PC-3 (cell line): ENCODE data around the gene CASZ1. TPM values are rescaled to one million over a fixed set of nuclear protein-coding genes. Genes with fewer than 3 reads are reported as not detected.

ENCODE experiments used
- ATAC-seq: fragments of 200-7000 bp; cut with Tn5 transposase; 2 replicates; pipeline ENCODE4 v1.9.1; 2020; ENCODE audit warnings: mild to moderate bottlenecking, moderate library complexity
- BruUV-seq: library from RNA; stranded (reverse); fragments of 400-500 nt; replicated peaks from 2 replicates; lab custom pipeline; 2021; lab: Mats Ljungman, UMichigan
- CTCF ChIA-PET: fragments of 300-600 bp; sonication (Branson Sonifier 250); formaldehyde crosslinking; loops from one replicate; lab custom pipeline; 2022; ENCODE audit warnings: antibody characterized with exemption; lab: Charles Lee
- POLR2A ChIA-PET: fragments of 300-600 bp; sonication (Branson Sonifier 250); formaldehyde crosslinking; loops from one replicate; lab custom pipeline; 2022; ENCODE audit warnings: antibody characterized with exemption; ENCODE audit not compliant: unreplicated experiment; lab: Charles Lee
- DNase-seq: peaks from one replicate; pipeline ENCODE4 v3.0.0-alpha.2; 2015
- H2AFZ ChIP-seq: fragments of 300-600 bp; sonication (generic); 2 replicates; pipeline ENCODE4 v1.6.0; 2016; ENCODE audit warnings: antibody characterized with exemption, low read length
- H3F3A ChIP-seq: fragments of 300-600 bp; sonication (generic); one replicate; pipeline ENCODE4 v1.6.0; 2017; ENCODE audit warnings: antibody characterized with exemption, low read length, control low read depth, mild to moderate bottlenecking; ENCODE audit not compliant: unreplicated experiment
- H3K27ac ChIP-seq: fragments of 300-600 bp; sonication (generic); 2 replicates; pipeline ENCODE4 v1.5.1; 2016; ENCODE audit warnings: mild to moderate bottlenecking, low read length
- H3K27me3 ChIP-seq: fragments of 300-600 bp; sonication (generic); 2 replicates; pipeline ENCODE4 v1.6.1; 2016; ENCODE audit warnings: low read length, mixed read lengths
- H3K36me3 ChIP-seq: fragments of 300-600 bp; sonication (generic); 2 replicates; pipeline ENCODE4 v1.6.1; 2016; ENCODE audit warnings: low read depth, mixed run types, low read length, mixed read lengths
- H3K4me1 ChIP-seq: fragments of 300-600 bp; sonication (generic); 2 replicates; pipeline ENCODE4 v1.5.1; 2016; ENCODE audit warnings: low read length; ENCODE audit not compliant: insufficient read depth
- H3K4me2 ChIP-seq: fragments of 300-600 bp; sonication (generic); 2 replicates; pipeline ENCODE4 v1.6.0; 2016; ENCODE audit warnings: low read length
- H3K4me3 ChIP-seq: fragments of 300-600 bp; sonication (generic); 2 replicates; pipeline ENCODE4 v1.5.1; 2016; ENCODE audit warnings: mild to moderate bottlenecking, low read length, mixed read lengths
- H3K79me2 ChIP-seq: fragments of 300-600 bp; sonication (generic); 2 replicates; pipeline ENCODE4 v1.6.1; 2017; ENCODE audit warnings: low read length, mixed read lengths
- H3K9ac ChIP-seq: fragments of 300-600 bp; sonication (generic); 2 replicates; pipeline ENCODE4 v1.6.0; 2016; ENCODE audit warnings: mild to moderate bottlenecking, low read length
- H3K9me2 ChIP-seq: fragments of 300-600 bp; sonication (generic); replicated peaks from 2 replicates; pipeline ENCODE4 v1.6.1; 2016; ENCODE audit warnings: mixed run types, low read length, mixed read lengths
- H3K9me3 ChIP-seq: fragments of 300-600 bp; sonication (generic); 2 replicates; pipeline ENCODE4 v1.6.1; 2016; ENCODE audit warnings: low read length, mixed read lengths
- H4K20me1 ChIP-seq: fragments of 300-600 bp; sonication (generic); 2 replicates; pipeline ENCODE4 v1.6.1; 2016; ENCODE audit warnings: low read length, mixed read lengths
- CTCF ChIP-seq: fragments of 300-600 bp; sonication (generic); conservative IDR thresholded peaks from 2 replicates; pipeline ENCODE4 v1.5.1; 2017; ENCODE audit warnings: antibody characterized with exemption, low read depth, mild to moderate bottlenecking, low read length
- EZH2 ChIP-seq: fragments of 300-600 bp; sonication (generic); IDR thresholded peaks from one replicate; pipeline ENCODE4 v1.6.1; 2017; ENCODE audit warnings: antibody characterized with exemption, mild to moderate bottlenecking, low read length; ENCODE audit not compliant: unreplicated experiment
- EZH2phosphoT487 ChIP-seq: fragments of 300-600 bp; sonication (generic); IDR thresholded peaks from 2 replicates; pipeline ENCODE4 v1.6.1; 2018; ENCODE audit warnings: mild to moderate bottlenecking, antibody characterized with exemption, low read length, borderline replicate concordance
- intact Hi-C: fragments of 100-400 bp; cut with micrococcal nuclease; formaldehyde crosslinking; loops from 2 replicates; pipeline ENCODE4 v1.9.0; 2023
- total RNA-seq: library from RNA; depleted of rRNA; stranded (reverse); fragments of >200 nt; gene quantifications from 2 replicates; pipeline ENCODE4 v1.2.3, GENCODE V29; 2014

CASZ1 gene
- total RNA-seq, 1 experiment from 2014 or later: 12.8 TPM

DNA sequence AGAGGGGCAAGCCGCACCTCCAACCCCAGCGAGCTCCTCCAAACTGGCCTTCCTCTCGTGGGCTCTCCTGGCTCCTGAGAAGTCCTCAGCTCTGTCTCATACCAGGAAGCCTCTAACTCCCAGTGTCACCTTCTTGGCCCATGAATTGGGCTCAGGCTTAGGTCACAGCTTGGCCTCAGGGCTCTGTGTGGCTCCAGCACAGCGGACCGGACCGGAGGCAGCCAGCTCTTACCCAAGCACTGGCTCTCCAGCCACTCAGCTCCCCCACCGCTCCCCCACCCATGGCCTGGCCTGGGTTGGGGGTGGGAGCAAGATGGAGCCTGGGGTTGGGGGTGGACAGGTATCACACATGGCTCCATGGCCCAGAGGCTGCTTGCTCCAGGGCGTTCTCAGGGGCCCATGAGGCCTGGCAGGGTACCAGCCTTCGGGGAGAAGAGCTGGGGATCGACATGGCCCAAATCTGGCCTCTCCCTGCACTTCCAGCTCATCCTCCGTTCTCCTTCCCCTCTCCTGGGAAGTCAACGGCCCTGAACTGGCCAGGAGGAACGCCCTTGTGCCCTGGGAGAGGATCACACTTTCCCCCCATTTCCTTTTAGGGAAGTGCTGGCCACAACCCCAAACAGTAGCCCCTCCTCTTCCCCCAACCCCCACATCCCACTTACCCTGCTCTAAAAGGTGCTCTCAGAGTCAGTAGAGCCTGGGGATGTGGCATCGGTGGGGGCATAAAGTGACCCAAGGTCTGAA lies 97.5 kb downstream of the CASZ1 start:
- peak overlapping the region; percentile 52 for H3K4me2 ChIP-seq
- ChIA-PET POLR2A (interaction anchor here (0.5 kb wide), 1 partner anchor 14 kb away, joined by 3 read pairs; no protein-coding TSS in a partner anchor), CTCF (no interaction called here)
- intact Hi-C loops: no loop called here
- no peaks in the 10 kb centered on the region for H3K9me3 ChIP-seq
- H2AFZ ChIP-seq: no peak overlapping the region
- H4K20me1 ChIP-seq: no peaks in the 10 kb centered on the region
- H3K9me2 ChIP-seq: no peaks in the 10 kb centered on the region
- ATAC-seq: no peak
- H3K4me3 ChIP-seq: no peak overlapping the region
- no peaks in the 10 kb centered on the region for H3F3A ChIP-seq
- H3K36me3 ChIP-seq: no peaks in the 10 kb centered on the region
- TF ChIP-seq EZH2: no peak
- no peak for TF ChIP-seq CTCF
- no peak for TF ChIP-seq EZH2phosphoT487
- DNase-seq: no peak
- no peak overlapping the region for H3K9ac ChIP-seq
- no TSS peak for BruUV-seq
- no peak overlapping the region for H3K27ac ChIP-seq
- H3K4me1 ChIP-seq: peaks cover 14% of the 10 kb centered on the region
- H3K79me2 ChIP-seq: no peaks in the 10 kb centered on the region
- no peaks in the 10 kb centered on the region for H3K27me3 ChIP-seq

DNA sequence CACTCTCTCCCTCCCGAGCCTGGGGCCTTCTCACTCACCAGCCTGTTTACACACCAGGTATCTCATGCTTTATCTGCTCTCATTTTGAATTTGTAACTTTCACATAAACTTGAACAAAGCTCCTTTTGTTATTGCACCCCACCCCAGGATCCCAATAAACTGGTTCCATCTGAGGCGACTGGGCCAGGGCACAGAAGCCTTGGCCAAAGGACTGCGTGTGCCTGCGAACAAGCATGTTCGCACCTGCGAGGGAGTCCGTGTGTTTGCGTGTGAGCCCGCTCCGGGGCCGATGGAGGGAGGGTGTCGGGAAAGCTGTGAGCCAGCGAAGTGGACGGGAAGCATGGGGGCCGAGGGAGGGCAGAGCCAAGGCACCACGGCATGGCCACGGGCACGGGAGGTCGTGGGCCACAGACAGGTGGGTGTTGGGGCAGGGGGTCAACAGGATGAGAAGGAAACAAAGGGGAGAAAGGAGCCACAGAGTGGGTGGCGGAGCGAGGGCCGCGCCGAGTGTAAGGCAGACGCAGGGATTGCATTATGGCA lies 98.8 kb downstream of the CASZ1 start:
- intact Hi-C loops: no loop called here
- POLR2A ChIA-PET: no interaction called here
- Histone ChIP-seq H3K4me3 (no peak overlapping the region), H3F3A (no peaks in the 10 kb centered on the region), H3K4me2 (no peak overlapping the region), H3K27me3 (no peaks in the 10 kb centered on the region), H2AFZ (no peak overlapping the region), H3K9ac (no peak overlapping the region), H3K36me3 (no peaks in the 10 kb centered on the region), H3K4me1 (peaks cover 22% of the 10 kb centered on the region), H3K79me2 (no peaks in the 10 kb centered on the region), H4K20me1 (no peaks in the 10 kb centered on the region), H3K9me2 (no peaks in the 10 kb centered on the region), H3K9me3 (no peaks in the 10 kb centered on the region), H3K27ac (no peak overlapping the region)
- DNase-seq (peak; percentile 4), ATAC-seq (no peak)
- no peak for TF ChIP-seq EZH2phosphoT487
- no peak for TF ChIP-seq CTCF
- no peak for TF ChIP-seq EZH2
- BruUV-seq: no TSS peak
- CTCF ChIA-PET: no interaction called here

DNA sequence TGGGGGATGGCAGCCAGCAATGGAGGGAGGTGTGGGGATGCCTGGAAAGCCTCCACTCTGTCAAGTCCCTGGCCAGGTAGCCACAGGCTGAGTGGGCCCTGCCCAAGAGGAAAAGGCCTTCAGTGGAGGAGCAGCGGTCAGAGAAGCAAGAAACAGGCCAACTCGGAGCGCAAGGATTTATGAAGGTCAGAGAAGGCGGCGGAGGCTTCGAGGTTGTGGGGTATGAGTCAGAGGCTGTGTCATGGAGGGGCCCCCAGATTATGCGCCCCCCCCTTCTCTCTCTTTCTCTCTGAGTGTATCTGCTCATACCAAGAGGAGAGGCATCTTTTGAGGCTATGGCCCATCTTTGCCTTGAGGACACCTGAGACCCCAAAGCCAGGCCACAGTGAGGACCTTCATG lies 99.5 kb downstream of the CASZ1 start:
- ChIA-PET POLR2A (no interaction called here), CTCF (no interaction called here)
- H3K4me3 ChIP-seq: no peak overlapping the region
- intact Hi-C loops: no loop called here
- no peak overlapping the region for H3K4me2 ChIP-seq
- ATAC-seq (no peak), DNase-seq (no peak)
- H3K79me2 ChIP-seq: no peaks in the 10 kb centered on the region
- no peaks in the 10 kb centered on the region for H3K9me3 ChIP-seq
- H3K27me3 ChIP-seq: no peaks in the 10 kb centered on the region
- BruUV-seq: no TSS peak
- no peaks in the 10 kb centered on the region for H3K36me3 ChIP-seq
- H3K27ac ChIP-seq: no peak overlapping the region
- H2AFZ ChIP-seq: no peak overlapping the region
- H3K4me1 ChIP-seq: peaks cover 29% of the 10 kb centered on the region
- no peak overlapping the region for H3K9ac ChIP-seq
- TF ChIP-seq EZH2phosphoT487 (no peak), EZH2 (no peak)
- H4K20me1 ChIP-seq: no peaks in the 10 kb centered on the region
- H3F3A ChIP-seq: no peaks in the 10 kb centered on the region
- H3K9me2 ChIP-seq: no peaks in the 10 kb centered on the region
